ENCODE data around the gene GPR160.
"Not testable (repeated sequence)": the region's sequence is repeated elsewhere in the genome, so short reads cannot be mapped to it uniquely, and the experiment has no call there.

Gene GPR160

GRCh38 chr3:170037463-170038433, at the start of gene GPR160:
Gene GPR160, plus strand, starts transcription at chr3:170037995. Its CDS starts 45,978 bp downstream, at chr3:170083973.
- peak; percentile 75 for FAIRE-seq
- DNase-seq (ENCODE audit: extremely low spot score, insufficient read length, low read depth), result peak; percentile 56

GRCh38 chr3:169990431-169990830, 47.4 kb upstream of the GPR160 start:
- FAIRE-seq, result no peak
- DNase-seq (ENCODE audit: extremely low spot score, insufficient read length, low read depth), result no peak

GRCh38 chr3:169992156-169992555, 45.6 kb upstream of the GPR160 start:
- DNase-seq (ENCODE audit: extremely low spot score, insufficient read length, low read depth), result no peak
- FAIRE-seq, result no peak

GRCh38 chr3:169992781-169993180, 45.0 kb upstream of the GPR160 start:
- DNase-seq (ENCODE audit: extremely low spot score, insufficient read length, low read depth), result no peak
- no peak for FAIRE-seq

GRCh38 chr3:169993761-169994160, 44.0 kb upstream of the GPR160 start:
- FAIRE-seq, result no peak
- DNase-seq (ENCODE audit: extremely low spot score, insufficient read length, low read depth), result no peak

- no peak for FAIRE-seq
- DNase-seq (ENCODE audit: extremely low spot score, insufficient read length, low read depth), result no peak
Observed at GRCh38 chr3:169996063-169996462, 41.7 kb upstream of the GPR160 start.

- DNase-seq (ENCODE audit: extremely low spot score, insufficient read length, low read depth), result no peak
- FAIRE-seq, result peak; percentile 52
Observed at GRCh38 chr3:169998668-169999131, 39.1 kb upstream of the GPR160 start.

- DNase-seq (ENCODE audit: extremely low spot score, insufficient read length, low read depth), result no peak
- no peak for FAIRE-seq
Observed at GRCh38 chr3:169999433-169999832, 38.4 kb upstream of the GPR160 start.

GRCh38 chr3:170000051-170000450, 37.7 kb upstream of the GPR160 start:
- DNase-seq (ENCODE audit: extremely low spot score, insufficient read length, low read depth) (no peak), FAIRE-seq (no peak)

- FAIRE-seq, result no peak
Observed at GRCh38 chr3:170002231-170002630, 35.6 kb upstream of the GPR160 start.

GRCh38 chr3:170002879-170003278, 34.9 kb upstream of the GPR160 start:
- DNase-seq (ENCODE audit: extremely low spot score, insufficient read length, low read depth) (no peak), FAIRE-seq (no peak)

More at GRCh38 chr3:170002231-170002630, 35.6 kb upstream of the GPR160 start:
- DNase-seq (ENCODE audit: extremely low spot score, insufficient read length, low read depth), result no peak

GRCh38 chr3:170003881-170004356, 33.9 kb upstream of the GPR160 start:
- no peak for FAIRE-seq
- no peak for DNase-seq (ENCODE audit: extremely low spot score, insufficient read length, low read depth)

- FAIRE-seq (peak; percentile 86), DNase-seq (ENCODE audit: extremely low spot score, insufficient read length, low read depth) (no peak)
Observed at GRCh38 chr3:170007031-170007663, 30.6 kb upstream of the GPR160 start.

- DNase-seq (ENCODE audit: extremely low spot score, insufficient read length, low read depth) (no peak), FAIRE-seq (no peak)
Observed at GRCh38 chr3:170010498-170010897, 27.3 kb upstream of the GPR160 start.

GRCh38 chr3:170012683-170013400, 25.0 kb upstream of the GPR160 start:
- DNase-seq (ENCODE audit: extremely low spot score, insufficient read length, low read depth) (no peak), FAIRE-seq (no peak)

- no peak for DNase-seq (ENCODE audit: extremely low spot score, insufficient read length, low read depth)
- FAIRE-seq, result no peak
Observed at GRCh38 chr3:170016057-170016456, 21.7 kb upstream of the GPR160 start.

- DNase-seq (ENCODE audit: extremely low spot score, insufficient read length, low read depth); FAIRE-seq: not testable (repeated sequence)
Observed at GRCh38 chr3:170019306-170019705, 18.5 kb upstream of the GPR160 start.

- FAIRE-seq (no peak), DNase-seq (ENCODE audit: extremely low spot score, insufficient read length, low read depth) (no peak)
Observed at GRCh38 chr3:170021083-170021482, 16.7 kb upstream of the GPR160 start.

- FAIRE-seq (no peak), DNase-seq (ENCODE audit: extremely low spot score, insufficient read length, low read depth) (no peak)
Observed at GRCh38 chr3:170022336-170022735, 15.5 kb upstream of the GPR160 start.

GRCh38 chr3:170023165-170023564, 14.6 kb upstream of the GPR160 start:
- DNase-seq (ENCODE audit: extremely low spot score, insufficient read length, low read depth) (no peak), FAIRE-seq (no peak)
